Cortex of kidney (tissue), 1 donor: ENCODE results near the gene SSC5D.
"Not testable (repeated sequence)": the region's sequence is repeated elsewhere in the genome, so short reads cannot be mapped to it uniquely, and the experiment has no call there.

Experiments
- DNase-seq: peaks from one replicate; lab custom pipeline; 2025; lab: John Stamatoyannopoulos, UW

Gene SSC5D

DNA sequence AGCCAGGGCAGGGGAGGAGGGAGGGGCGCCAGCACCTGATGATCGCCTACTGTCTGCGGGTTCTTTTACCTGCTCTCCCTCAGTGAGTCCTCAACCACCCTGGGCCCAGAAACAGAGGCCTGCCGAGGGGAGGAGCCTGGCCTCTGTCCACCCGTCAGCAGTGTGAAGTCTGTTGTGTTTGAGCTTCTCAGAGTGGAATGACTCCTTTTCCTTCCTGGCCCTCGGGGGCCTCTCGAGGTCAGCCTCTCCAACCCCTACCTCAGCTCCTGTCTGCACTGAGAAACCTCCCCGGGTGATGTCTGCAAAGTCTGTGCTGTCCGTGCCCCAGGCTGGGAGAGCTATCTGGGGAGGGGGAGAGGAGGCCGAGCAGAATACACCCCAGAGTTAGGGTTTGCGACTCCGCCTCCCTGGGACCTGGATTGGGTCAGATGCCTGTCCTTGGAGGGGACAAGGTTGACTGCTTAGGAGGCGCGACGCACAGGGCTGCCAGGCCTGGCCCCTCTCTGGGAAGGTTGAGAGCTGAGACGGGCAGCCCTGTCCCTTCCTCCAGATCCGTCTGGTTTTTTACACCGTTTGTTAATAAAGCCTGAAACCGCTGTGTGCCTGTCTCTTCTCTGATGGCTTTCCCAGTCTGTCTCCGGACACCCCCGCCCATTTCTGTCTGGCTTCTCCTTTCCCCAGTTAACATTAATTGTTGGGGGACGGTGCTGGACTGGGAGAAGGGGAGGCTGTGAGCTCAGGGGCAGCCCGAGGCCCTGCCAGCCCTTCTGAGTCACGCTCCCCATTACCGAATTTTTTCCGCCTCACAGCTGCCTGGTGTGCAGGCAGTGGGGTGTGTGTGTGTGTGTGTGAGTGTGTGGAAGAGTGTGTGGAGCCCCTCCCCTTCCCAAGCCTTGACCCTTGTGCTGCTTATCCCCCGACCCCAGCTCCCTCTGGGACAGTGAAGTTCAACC, 989 bp upstream of the SSC5D start:
- DNase-seq: no peak

DNA sequence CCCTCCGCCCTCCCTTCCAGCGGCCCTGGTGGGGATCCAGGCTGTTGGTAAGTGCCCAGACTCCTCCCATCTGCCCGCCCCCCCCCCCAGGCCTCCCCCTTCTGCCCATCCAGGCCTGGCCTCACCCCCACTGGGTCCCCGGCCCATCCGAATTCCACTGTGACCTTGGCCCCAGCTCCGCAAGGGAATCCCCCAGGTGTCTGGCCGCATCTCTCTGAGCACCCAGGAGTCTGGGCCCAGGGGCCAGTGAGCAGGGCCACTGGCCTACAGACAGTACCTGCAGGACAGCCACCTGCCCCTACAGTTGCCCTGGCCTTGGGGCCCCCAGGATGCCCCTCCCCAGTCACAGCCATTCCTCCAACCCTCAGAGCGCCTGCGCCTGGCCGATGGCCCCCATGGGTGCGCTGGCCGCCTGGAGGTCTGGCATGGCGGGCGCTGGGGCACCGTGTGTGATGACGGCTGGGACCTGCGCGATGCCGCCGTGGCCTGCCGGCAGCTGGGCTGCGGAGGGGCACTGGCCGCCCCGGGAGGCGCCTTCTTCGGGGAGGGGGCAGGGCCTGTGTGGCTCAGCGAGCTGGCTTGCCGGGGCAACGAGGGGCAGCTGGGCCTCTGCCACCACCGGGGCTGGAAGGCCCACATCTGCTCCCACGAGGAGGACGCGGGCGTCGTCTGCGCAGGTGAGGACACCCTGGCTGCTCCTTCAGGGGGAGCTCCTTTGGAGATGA, 912 bp downstream of the SSC5D start:
- no peak for DNase-seq

DNA sequence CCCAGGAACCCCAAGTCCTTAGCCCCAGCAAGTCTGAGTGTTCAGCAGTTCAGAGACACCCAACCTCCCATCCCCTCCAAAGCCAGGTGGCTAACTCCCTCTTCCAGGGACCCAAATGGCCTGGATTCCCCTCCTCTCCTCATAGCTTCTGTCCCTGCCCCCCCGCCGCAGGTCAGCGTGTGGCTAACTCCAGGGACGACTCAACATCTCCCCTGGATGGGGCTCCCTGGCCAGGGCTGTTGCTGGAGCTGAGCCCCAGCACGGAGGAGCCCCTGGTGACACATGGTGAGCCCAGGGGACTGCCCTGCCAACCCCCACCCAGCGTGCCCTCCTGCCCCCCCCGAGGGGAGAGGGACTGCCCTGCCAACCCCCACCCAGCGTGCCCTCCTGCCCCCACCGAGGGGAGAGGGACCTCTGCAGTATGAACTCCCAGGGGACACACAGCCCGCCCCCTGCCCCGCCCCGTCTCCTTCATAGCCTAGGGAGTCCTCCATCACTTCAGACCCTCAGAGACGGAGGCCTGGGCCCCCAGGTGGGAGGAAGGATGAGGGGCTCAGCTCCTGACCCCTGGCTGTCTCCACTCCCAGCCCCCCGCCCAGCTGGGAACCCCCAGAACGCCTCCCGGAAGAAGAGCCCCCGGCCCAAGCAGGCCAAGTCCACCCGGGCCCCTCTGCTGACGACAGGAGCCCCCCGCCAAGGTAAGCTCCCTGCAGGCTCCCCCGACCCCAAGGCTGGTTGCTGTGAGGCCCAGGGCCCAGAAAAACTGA, 1.7 kb downstream of the SSC5D start:
- DNase-seq: no peak

DNA sequence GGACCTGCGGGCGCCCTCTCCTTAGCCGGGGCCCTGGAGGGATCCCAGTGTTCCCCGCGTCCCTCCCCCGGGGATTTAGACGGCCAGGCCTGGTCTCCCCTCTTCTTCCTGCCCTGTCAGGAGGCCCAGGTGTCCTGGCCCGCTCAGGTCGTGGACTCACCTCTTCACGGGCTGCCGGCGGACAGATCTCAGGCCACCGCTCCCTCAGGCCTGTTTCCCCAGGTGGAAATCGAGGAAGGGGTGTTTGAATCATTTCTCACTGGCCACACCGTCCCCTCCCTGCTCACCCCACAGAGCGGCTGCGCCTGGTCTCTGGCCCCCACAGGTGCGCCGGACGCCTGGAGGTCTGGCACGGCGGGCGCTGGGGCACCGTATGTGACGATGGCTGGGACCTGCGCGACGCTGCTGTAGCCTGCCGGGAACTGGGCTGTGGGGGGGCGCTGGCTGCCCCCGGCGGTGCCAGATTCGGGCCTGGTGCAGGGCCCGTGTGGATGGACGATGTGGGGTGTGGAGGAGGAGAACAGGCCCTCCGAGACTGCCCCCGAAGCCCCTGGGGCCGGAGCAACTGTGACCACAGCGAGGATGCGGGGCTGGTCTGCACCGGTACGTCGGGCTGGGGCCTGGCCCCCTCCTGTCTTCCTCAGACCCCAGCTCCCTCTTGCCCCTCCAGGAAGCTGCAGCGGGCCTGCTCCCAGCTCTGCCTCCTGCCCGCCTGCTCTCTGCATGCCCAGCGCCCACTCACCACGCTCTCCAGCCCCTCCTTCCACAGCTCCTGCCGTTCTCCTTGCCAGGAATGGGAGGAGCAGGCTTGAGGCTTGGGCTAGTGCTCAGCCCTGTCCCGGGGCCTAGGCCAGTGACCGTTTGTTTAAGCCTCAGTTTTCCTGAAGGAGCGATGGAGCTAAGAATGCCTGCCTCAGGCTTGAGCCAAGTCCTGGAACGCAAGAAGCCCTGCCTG, 2.5 kb downstream of the SSC5D start:
- no peak for DNase-seq

DNA sequence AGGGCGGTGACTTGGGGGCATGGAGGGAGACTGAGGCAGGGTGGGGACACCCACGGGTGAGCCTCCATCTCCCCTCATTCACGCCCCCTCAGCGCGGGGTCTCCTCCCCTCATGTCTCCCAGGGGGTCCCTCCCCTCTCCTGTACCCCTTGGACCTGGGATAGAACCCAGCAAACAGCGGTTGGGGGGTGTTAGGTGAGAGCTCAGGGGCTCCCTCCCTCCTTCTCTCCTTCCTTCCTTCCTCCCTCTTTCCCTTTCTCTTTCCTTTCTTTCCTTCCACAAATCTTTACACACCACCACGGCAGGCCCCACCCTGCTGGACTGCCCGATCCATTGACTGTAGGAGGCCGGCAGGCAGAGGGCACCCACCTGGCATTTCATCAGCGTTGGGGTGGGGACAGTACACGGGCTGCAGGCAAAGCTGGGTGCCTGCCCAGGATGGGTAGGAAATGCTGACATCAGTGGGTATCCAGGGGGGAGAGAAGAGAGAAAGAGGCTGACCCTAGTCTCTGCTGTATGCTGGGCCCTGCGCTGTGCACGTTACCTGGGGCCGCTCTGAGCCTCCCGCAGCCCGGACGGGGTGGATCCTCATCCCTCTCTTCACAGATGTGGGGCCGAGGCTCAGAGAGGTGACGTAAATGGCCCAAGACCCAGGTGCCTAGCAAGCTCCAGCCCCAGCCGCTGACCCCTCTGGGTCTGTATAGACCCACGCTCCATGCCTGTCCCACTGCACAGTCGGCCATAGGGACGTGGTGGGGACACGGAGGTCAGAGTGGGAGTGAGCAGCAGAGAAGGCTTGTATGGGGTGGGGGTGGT, 3.5 kb downstream of the SSC5D start:
- no peak for DNase-seq

DNA sequence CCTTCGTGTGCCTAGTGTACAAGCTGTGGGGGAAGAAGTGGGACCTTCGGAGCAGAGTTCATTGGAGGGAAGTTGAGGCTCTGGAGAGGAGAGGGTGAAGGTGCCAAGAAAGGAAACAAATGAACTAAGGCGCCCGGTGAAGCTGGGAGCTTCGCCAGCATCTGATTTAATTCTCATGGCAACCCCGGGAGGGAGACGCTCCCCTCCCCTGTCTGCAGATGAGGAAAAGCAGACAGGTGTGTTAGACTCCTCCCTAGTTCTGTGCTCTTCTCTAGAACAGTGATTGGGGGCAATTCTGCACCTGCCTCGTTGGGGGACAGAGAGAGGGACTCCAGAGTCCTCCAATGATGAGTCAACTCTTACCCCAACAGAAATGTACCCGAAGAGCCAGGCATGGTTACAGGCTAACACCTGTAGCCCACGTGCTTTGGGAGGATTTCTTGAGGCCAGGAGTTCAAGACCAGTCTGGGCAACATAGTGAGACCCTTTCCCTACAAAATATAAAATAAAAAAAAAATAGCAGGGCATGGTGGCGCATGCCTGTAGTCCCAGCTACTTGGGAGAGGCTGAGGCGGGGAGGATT, 4.2 kb downstream of the SSC5D start:
- DNase-seq: no peak

DNA sequence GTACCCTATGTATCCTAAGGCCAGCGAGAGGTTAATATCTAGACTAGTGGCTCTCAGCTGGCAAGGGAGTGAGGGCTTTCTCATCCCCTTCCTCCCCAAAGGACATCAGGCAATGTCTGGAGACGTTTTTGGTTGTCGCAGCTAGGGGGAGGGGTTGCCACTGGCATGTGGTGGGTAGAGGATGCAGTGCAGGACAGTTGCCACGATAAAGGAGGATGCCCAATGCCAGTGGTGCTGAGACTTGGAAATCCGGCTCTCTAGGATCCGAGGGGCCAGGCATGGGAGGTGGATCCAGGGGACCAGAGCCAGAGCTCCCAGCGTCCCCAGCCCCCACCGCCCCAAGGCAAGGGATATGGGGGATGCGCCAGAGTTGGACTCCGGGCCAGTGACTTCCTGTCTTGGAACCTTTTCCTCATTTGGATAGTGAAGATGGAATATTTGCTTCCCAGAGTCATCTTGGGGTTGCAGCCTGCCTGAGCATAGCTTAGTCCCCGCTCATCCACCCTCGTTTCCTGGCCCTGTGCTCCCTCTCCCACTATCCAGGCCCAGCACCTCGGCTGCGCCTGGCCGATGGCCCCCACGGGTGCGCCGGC, 4.9 kb downstream of the SSC5D start:
- DNase-seq: no peak

DNA sequence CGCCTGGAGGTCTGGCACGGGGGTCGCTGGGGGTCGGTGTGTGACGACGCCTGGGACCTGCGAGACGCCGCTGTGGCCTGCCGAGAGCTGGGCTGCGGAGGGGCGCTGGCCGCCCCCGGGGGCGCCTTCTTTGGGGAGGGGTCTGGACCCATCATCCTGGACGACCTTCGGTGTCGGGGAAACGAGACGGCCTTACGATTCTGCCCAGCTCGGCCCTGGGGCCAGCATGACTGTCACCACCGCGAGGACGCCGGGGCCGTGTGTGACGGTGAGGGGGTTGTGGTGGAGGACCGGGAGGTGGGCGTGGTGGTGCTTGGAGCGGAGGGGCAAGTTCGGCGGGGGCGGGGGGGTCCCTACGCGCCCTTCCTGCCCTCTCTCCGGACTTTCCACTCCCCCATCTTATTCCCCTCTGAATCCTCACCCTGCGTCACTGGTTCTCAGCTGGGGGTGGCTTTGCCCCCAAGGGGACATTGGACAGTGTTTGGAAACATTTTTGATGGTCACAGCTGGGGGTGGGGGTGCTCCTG, 5.5 kb downstream of the SSC5D start:
- no peak for DNase-seq

DNA sequence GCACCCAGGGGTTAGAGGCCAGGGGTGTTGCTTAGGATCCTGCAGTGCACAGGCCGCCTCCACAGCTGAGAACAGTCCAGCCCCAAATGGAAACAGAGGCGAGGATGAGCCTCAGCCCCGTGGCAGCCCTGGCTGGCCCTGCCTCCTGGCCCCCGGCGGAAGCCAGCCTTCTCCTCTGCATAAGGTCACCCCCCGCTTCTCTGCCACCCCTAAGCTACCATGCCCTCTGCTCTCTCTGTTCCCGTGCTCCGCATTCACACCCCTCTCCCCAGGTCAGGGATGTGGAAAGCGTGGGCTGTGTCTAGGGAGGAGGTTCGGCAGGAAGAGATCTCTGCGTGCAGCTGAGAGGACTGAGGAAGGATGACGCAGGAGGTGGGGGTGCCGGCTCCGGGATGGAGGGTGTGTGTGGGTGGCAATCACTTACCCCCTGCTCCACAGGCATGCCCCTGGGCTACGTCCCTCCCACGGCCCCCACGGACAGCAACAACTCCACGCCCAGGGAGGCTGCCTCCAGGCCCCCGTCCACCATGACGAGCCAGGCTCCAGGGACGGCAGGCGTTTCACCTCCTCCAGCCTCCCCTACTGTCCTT, 6.0 kb downstream of the SSC5D start:
- no peak for DNase-seq

DNA sequence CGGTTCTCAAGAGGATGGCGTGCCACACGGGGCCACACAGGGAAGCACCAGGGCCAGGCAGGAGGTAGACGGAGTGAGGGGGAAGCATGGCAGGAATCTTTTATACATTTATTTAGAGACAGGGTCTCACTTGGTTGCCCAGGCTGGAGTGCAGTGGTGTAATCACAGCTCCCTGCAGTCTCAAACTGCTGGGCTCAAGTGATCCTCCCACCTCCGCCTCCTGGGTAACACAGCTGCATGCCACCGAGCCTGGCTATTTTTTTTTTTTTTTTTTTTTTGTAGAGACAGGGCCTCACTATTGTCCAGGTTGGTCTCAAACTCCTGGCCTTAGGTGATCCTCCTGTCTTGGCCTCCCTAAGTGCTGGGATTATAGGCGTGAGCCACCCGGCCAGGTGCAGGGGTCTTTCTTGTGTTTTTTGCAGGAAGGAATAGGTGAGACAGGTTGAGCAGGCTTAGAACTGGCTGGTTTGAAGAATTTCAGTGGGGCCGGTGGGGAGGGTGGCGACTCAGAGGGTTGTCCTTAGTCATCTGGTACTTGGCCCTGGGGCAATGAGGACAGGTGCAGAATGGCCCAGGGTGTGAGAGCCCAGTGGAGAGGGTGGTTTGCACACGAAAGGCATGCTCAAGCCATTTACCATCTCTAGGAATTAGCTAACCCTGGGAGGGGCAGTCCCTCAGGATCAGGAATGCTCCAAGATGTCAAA, 7.6 kb downstream of the SSC5D start:
- no peak for DNase-seq

DNA sequence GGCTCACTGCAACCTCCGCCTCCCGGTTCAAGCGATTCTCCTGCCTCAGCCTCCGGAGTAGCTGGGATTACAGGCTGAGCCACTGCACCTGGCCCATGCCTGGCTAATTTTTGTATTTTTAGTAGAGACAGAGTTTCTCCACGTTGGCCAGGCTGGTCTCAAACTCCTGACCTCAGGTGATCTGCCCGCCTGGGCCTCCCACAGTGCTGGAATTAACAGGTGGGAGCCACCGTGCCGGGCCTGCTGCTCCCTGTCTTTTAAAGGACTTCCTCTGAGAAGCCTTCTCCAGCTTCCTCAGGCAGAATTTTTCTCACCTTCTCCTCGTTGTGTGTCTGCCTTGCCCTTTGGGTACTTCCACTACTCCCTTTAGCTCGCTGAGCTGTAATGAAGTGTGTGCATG, 8.6 kb downstream of the SSC5D start:
- DNase-seq: not testable (repeated sequence)

DNA sequence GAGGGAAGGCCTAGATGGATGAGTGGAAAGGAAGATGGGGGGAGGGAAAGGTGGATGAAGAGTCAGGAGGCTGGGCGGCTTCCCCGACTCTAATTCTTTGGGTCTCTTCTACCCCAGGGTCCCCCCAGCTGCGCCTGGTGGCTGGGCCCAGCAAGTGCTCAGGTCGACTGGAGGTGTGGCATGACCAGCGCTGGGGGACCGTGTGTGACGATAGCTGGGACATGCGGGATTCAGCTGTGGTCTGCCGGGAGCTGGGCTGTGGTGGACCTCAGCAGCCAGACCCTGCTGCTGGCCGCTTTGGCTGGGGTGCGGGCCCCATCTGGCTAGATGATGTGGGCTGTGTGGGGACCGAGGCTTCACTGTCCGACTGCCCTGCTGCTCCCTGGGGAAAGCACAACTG, 9.5 kb downstream of the SSC5D start:
- no peak for DNase-seq

DNA sequence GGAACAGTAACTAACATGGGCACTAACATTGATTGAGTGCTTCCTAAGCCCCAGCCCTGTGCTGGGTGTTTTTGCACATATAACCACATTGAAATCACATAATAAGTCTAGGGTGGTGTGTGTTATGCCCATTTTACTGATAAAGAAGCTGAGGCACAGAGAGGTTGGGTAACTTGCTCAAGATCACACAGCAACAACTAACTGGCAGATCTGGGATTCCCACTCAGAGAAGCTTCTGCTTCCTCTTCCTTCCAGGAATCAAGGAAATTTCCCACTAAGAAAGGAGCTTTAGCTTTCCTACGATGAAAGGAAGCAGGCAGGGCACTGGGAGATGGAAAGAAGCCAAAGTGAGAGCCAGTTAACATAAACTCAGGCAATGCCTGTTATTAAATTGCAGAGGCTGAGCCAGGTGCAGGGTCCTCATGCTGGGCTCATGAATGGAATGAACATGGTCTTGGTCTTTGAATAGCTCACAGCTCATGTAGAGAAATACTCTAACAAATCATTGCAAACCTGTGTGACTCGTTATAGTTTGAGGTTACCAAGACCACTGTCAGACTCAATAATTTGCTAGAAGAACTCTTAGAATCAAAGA, 10.1 kb downstream of the SSC5D start:
- DNase-seq: no peak

DNA sequence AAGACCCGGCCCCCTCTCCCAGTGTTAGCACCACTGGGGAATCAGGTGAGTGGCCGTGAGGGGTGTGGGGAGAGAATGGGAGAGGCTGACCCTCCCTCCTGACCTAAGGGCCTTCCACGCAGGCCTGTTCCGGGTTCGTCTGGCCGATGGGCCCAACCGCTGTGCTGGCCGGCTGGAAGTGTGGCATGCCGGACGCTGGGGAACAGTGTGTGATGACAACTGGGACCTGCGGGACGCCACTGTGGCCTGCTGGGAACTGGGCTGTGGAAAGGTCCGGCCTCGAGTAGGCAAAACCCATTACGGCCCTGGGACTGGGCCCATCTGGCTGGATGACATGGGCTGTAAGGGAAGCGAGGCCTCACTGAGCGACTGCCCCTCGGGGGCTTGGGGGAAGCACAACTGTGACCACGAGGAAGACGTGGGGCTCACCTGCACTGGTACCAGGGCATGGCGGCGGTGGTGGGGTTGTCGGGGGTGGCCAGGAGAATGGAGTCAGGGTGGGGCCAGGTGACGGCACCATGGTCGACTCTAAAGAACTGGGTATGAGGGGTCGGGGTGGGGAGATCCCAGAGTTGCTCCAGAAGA, 12.2 kb downstream of the SSC5D start:
- DNase-seq: no peak

DNA sequence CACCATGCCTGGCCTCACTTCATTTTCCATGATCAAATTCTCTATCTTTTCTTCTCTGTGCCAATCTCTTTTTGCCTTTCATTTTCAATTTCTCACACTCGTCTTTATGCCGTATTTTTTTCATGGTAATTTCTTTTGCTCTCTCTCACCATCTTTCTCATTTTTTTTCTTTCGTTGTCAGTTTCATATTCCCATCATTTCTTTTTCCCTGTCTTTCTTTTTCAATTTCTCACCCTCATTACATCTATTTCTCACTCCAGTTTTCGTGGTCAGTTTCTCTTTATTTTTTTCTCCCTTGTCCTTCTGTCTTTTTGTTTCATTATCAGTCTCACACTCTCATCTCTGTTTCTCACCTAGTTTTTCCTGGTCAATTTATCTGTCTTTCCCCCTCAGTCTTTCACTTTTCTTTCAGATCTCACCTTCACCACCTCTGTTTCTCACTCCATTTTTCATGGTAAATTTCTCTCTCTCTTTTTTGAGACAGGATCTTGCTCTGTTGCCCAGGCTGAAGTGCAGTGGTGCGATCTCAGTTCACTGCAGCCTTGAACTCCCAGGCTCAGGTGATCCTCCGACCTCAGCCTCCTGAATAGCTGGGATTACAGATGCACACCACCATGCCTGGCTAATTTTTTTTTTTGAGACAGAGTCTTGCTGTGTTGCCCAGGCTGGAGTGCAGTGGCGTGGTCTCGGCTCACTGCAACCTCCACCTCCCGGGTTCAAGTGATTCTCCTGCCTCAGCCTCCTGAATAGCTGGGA, 14.1 kb downstream of the SSC5D start:
- DNase-seq: no peak

DNA sequence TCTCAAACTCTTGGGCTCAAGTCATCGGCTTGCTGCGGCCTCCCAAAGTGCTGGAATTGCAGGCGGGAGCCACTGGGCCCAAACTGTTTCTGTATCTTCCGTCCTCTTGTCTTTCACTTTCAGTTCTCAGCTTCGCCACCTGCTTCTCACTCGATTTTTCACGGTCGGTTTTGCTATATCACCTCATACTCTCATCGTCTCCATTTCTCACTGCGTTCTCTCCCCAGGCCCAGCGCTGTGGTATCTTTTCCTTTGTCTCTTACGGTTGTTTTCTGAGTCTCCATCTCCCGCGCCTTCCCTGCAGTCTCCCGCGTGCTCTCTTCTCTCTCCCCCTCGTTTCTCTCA, 14.9 kb downstream of the SSC5D start:
- DNase-seq: no peak
